Measurements from ENCODE around the gene ENO1. TPM values are rescaled to one million over a fixed set of nuclear protein-coding genes. Genes with fewer than 3 reads are reported as not detected.

Gene ENO1
- total and polyA plus RNA-seq, 2 donors (not counting 3 experiments of a cell fraction or from before 2014, with no cell fraction given), result 1,111 to 1,593 TPM

GRCh38 chr1:8856689-8857412 is 21.6 kb downstream of the ENO1 start:
- no peaks in the 10 kb centered on the region for H3K9me3 ChIP-seq (replicated peaks; ENCODE audit: control insufficient read depth, insufficient read depth, low read length)
- ChIA-PET POLR2A (interaction anchor here (0.6 to 0.7 kb wide), 2 partner anchors 9 to 20 kb away, joined by 3 read pairs; no protein-coding TSS in a partner anchor), CTCF (interaction anchor here (0.6 to 7.6 kb wide), 6 partner anchors 8 to 148 kb away, joined by 3 to 106 read pairs (median 9); no protein-coding TSS in a partner anchor)
- no peaks in the 10 kb centered on the region for H3K9me1 ChIP-seq (replicated peaks; ENCODE audit: control insufficient read depth, extremely low read depth, insufficient read depth, low read length)
- DNase-seq (ENCODE audit: low read depth, low spot score), result no peak
- H3K36me3 ChIP-seq (ENCODE audit: control insufficient read depth in 2 of 2, extremely low read depth in 1 of 2, insufficient read depth in 2 of 2, low read length in 2 of 2), result peaks cover 10 to 15% of the 10 kb centered on the region in 2 experiments
- H2AFZ ChIP-seq (ENCODE audit: low read depth, low read length), result no peak overlapping the region
- no peak for FAIRE-seq
- no peaks in the 10 kb centered on the region for H4K20me1 ChIP-seq (replicated peaks; ENCODE audit: control insufficient read depth, extremely low read depth, insufficient read depth, low read length)
- H3K9ac ChIP-seq (replicated peaks; ENCODE audit: extremely low read depth, insufficient read depth, low read length), result peak overlapping the region; percentile 27
- no peaks in the 10 kb centered on the region for H3K79me2 ChIP-seq (ENCODE audit: control insufficient read depth, insufficient read depth, low read length)
- dilution Hi-C loops (cut with MboI; ENCODE audit: extremely low pct_ligation_motif_present, low sequenced_read_pairs), result no loop called here
- peaks cover 36% of the 10 kb centered on the region for H3K4me1 ChIP-seq (ENCODE audit: control insufficient read depth, extremely low read depth, insufficient read depth, low read length)
- no peaks in the 10 kb centered on the region for H3K27me3 ChIP-seq (ENCODE audit: control insufficient read depth in 2 of 2, insufficient read depth in 2 of 2, low read length in 2 of 2)
- H3K4me3 ChIP-seq (replicated peaks in 1 of 3; ENCODE audit: insufficient read depth in 1 of 3, low read depth in 1 of 3, low read length in 3 of 3), result no peak overlapping the region
- intact Hi-C loops (cut with micrococcal nuclease), result loop anchor here (5.0 to 10.0 kb wide), 3 partner anchors 150 to 432 kb away; no protein-coding TSS in a partner anchor
- BruUV-seq (replicated peaks), result no TSS peak
- H3K27ac ChIP-seq (ENCODE audit: insufficient read depth, low read depth, low read length), result peak overlapping the region; percentile 80
- no peak overlapping the region for H3K4me2 ChIP-seq (ENCODE audit: insufficient read depth, low read length)
- TF ChIP-seq FOS (IDR thresholded peaks at IDR 0.05; ENCODE audit: borderline replicate concordance, insufficient read depth, low read length) (no peak), EZH2 (IDR thresholded peaks at IDR 0.05; ENCODE audit: borderline replicate concordance, low read depth, low read length, severe bottlenecking) (no peak), POLR2AphosphoS5 (IDR thresholded peaks at IDR 0.05; ENCODE audit: insufficient read depth, low read depth, low read length) (no peak), POLR2A (IDR thresholded peaks at IDR 0.05; ENCODE audit: low read depth, low read length) (no peak), JUN (IDR thresholded peaks at IDR 0.05; ENCODE audit: borderline replicate concordance, insufficient read depth, insufficient read length, low read depth) (no peak), CTCF (IDR thresholded peaks at IDR 0.05; ENCODE audit: extremely low read depth in 1 of 2, insufficient read depth in 1 of 2, low read depth in 1 of 2, low read length in 2 of 2) (no peak), GATA2 (IDR thresholded peaks at IDR 0.05; ENCODE audit: insufficient read depth, insufficient read length, low read depth, low read length) (no peak), MAX (IDR thresholded peaks at IDR 0.05; ENCODE audit: insufficient read depth, insufficient read length) (no peak), MYC (IDR thresholded peaks at IDR 0.05; ENCODE audit: low read depth, low read length) (no peak)

Data from endothelial cell of umbilical vein (primary cell).